ENCODE results near the gene HMCN2.

HMCN2 gene

GRCh38 chr9:130343445-130343918, 77.9 kb downstream of the HMCN2 start:
- Histone ChIP-seq H3K27ac (no peak overlapping the region), H3K36me3 (ENCODE audit: insufficient read depth) (no peaks in the 10 kb centered on the region), H3K4me2 (no peak overlapping the region), H4K20me1 (ENCODE audit: insufficient read depth) (no peaks in the 10 kb centered on the region), H3K9ac (no peak overlapping the region), H3K4me3 (IDR thresholded peaks at IDR 0.05; ENCODE audit: insufficient read depth, low read depth, low read length) (no peak overlapping the region), H3K79me2 (ENCODE audit: insufficient read depth, low read depth) (no peaks in the 10 kb centered on the region), H3K27me3 (ENCODE audit: insufficient read depth, low read depth) (peaks cover 47% of the 10 kb centered on the region; the same call in 1 of the 2 replicates), H3K4me1 (ENCODE audit: low read depth, poor library complexity, severe bottlenecking) (no peaks in the 10 kb centered on the region), H2AFZ (ENCODE audit: low read depth) (no peak overlapping the region)
- TF ChIP-seq, protein P1, sequence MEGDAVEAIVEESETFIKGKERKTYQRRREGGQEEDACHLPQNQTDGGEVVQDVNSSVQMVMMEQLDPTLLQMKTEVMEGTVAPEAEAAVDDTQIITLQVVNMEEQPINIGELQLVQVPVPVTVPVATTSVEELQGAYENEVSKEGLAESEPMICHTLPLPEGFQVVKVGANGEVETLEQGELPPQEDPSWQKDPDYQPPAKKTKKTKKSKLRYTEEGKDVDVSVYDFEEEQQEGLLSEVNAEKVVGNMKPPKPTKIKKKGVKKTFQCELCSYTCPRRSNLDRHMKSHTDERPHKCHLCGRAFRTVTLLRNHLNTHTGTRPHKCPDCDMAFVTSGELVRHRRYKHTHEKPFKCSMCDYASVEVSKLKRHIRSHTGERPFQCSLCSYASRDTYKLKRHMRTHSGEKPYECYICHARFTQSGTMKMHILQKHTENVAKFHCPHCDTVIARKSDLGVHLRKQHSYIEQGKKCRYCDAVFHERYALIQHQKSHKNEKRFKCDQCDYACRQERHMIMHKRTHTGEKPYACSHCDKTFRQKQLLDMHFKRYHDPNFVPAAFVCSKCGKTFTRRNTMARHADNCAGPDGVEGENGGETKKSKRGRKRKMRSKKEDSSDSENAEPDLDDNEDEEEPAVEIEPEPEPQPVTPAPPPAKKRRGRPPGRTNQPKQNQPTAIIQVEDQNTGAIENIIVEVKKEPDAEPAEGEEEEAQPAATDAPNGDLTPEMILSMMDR (conservative IDR thresholded peaks at IDR 0.05; ENCODE audit: low read depth, low read length): peak; percentile 85

GRCh38 chr9:130344366-130344765, 78.8 kb downstream of the HMCN2 start:
- no peak overlapping the region for H3K4me2 ChIP-seq
- no peaks in the 10 kb centered on the region for H3K4me1 ChIP-seq (ENCODE audit: low read depth, poor library complexity, severe bottlenecking)
- H2AFZ ChIP-seq (ENCODE audit: low read depth): no peak overlapping the region
- H3K9ac ChIP-seq: no peak overlapping the region
- TF ChIP-seq, protein P1 (conservative IDR thresholded peaks at IDR 0.05; ENCODE audit: low read depth, low read length): no peak
- no peak overlapping the region for H3K27ac ChIP-seq
- H3K79me2 ChIP-seq (ENCODE audit: insufficient read depth, low read depth): no peaks in the 10 kb centered on the region
- no peaks in the 10 kb centered on the region for H4K20me1 ChIP-seq (ENCODE audit: insufficient read depth)
- H3K27me3 ChIP-seq (ENCODE audit: insufficient read depth, low read depth): peaks cover 47% of the 10 kb centered on the region; the same call in 1 of the 2 replicates
- no peaks in the 10 kb centered on the region for H3K36me3 ChIP-seq (ENCODE audit: insufficient read depth)
- no peak overlapping the region for H3K4me3 ChIP-seq (IDR thresholded peaks at IDR 0.05; ENCODE audit: insufficient read depth, low read depth, low read length)

DNA sequence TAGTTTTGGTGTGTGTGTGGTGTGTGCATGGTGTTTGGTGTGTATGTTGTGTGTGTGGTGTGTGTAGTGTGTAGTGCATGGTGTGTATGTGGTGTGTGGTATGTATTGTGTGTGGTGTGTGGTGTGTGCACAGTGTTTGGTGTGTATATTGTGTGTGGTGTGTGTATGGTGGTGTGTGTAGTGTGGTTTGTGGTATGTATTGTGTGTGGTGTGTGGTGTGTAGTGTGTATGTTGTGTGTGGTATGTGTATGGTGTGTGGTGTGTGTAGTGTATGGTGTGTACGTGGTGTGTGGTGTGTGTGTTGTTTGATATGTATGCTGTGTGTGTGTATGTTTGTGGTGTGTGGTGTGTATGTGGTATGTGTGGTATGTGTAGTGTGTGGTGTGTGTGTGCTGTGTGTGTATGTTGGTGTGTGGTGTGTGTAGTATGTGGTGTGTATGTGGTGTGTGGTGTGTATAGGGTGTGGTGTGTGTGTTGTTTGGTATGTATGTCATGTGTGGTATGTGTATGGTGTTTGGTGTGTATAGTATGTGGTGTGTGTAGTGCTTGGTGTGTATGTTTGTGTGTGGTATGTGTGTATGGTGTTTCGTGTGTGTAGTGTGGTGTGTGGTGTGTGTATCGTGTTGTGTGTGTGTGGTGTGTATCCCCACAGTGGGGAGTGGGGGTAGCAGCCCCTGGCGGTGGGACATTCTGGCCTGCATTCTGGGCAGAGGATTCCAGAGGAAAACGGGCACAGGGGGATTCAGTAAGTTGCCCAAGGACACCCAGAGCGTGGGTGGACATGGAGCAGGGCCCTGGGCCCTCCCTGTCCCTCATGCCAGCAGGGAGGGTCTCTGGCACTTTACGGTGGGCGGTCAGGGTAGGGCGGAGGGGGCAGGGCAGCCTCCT, 79.7 kb downstream of the HMCN2 start:
- no peaks in the 10 kb centered on the region for H3K79me2 ChIP-seq (ENCODE audit: insufficient read depth, low read depth)
- no peak overlapping the region for H3K4me3 ChIP-seq (IDR thresholded peaks at IDR 0.05; ENCODE audit: insufficient read depth, low read depth, low read length)
- H3K4me2 ChIP-seq: no peak overlapping the region
- H3K9ac ChIP-seq: no peak overlapping the region
- H3K36me3 ChIP-seq (ENCODE audit: insufficient read depth): no peaks in the 10 kb centered on the region
- H3K27me3 ChIP-seq (ENCODE audit: insufficient read depth, low read depth): peaks cover 44% of the 10 kb centered on the region; the same call in 1 of the 2 replicates
- no peak overlapping the region for H3K27ac ChIP-seq
- no peaks in the 10 kb centered on the region for H3K4me1 ChIP-seq (ENCODE audit: low read depth, poor library complexity, severe bottlenecking)
- no peak overlapping the region for H2AFZ ChIP-seq (ENCODE audit: low read depth)
- TF ChIP-seq, protein P1 (conservative IDR thresholded peaks at IDR 0.05; ENCODE audit: low read depth, low read length): no peak
- H4K20me1 ChIP-seq (ENCODE audit: insufficient read depth): no peaks in the 10 kb centered on the region

GRCh38 chr9:130345897-130346385, 80.4 kb downstream of the HMCN2 start:
- no peaks in the 10 kb centered on the region for H3K4me1 ChIP-seq (ENCODE audit: low read depth, poor library complexity, severe bottlenecking)
- no peaks in the 10 kb centered on the region for H3K36me3 ChIP-seq (ENCODE audit: insufficient read depth)
- no peaks in the 10 kb centered on the region for H3K79me2 ChIP-seq (ENCODE audit: insufficient read depth, low read depth)
- H3K9ac ChIP-seq: no peak overlapping the region
- H4K20me1 ChIP-seq (ENCODE audit: insufficient read depth): no peaks in the 10 kb centered on the region
- H3K4me3 ChIP-seq (IDR thresholded peaks at IDR 0.05; ENCODE audit: insufficient read depth, low read depth, low read length): no peak overlapping the region
- TF ChIP-seq, protein P1 (conservative IDR thresholded peaks at IDR 0.05; ENCODE audit: low read depth, low read length): no peak
- no peak overlapping the region for H3K4me2 ChIP-seq
- H2AFZ ChIP-seq (ENCODE audit: low read depth): no peak overlapping the region
- H3K27me3 ChIP-seq (ENCODE audit: insufficient read depth, low read depth): peaks cover 43% of the 10 kb centered on the region; the same call in 1 of the 2 replicates
- no peak overlapping the region for H3K27ac ChIP-seq
